Measurements from ENCODE around the gene KCNC1. TPM values are rescaled to one million over a fixed set of nuclear protein-coding genes. Genes with fewer than 3 reads are reported as not detected.

Gene KCNC1
- total RNA-seq, 1 experiment from 2014 or later = 0.04 TPM

- Histone ChIP-seq H4K20me1 (ENCODE audit: control insufficient read depth, insufficient read depth, insufficient read length) (no peaks in the 10 kb centered on the region), H3K23ac (ENCODE audit: insufficient read length, low read depth, low read length) (no peak overlapping the region), H3K79me2 (ENCODE audit: insufficient read depth, low read length) (0 out of 2 replicates have a peak, but pooled peaks cover 1% of the 10 kb centered on the region), H2AK5ac (ENCODE audit: insufficient read length, low read length) (no peak overlapping the region), H3K4me1 (ENCODE audit: insufficient read depth, low read length) (no peaks in the 10 kb centered on the region), H4K5ac (ENCODE audit: insufficient read length, low read depth, low read length) (no peak overlapping the region), H3T11ph (ENCODE audit: low read length) (no peak overlapping the region), H3K27me3 (ENCODE audit: insufficient read depth, low read length) (peaks cover 19% of the 10 kb centered on the region), H3K79me1 (ENCODE audit: insufficient read depth, low read depth, low read length, poor library complexity, severe bottlenecking) (no peaks in the 10 kb centered on the region), H2BK120ac (ENCODE audit: low read depth, low read length, poor library complexity, severe bottlenecking) (no peak overlapping the region), H3K9ac (ENCODE audit: extremely low read depth, insufficient read length, low read length) (no peak overlapping the region), H3K14ac (ENCODE audit: insufficient read depth, low read length) (no peak overlapping the region), H2BK20ac (ENCODE audit: low read depth, low read length, poor library complexity, severe bottlenecking) (no peak overlapping the region), H4K8ac (replicated peaks; ENCODE audit: insufficient read length, low read depth, low read length) (no peak overlapping the region), H2BK5ac (ENCODE audit: insufficient read length, low read length) (no peak overlapping the region), H2BK15ac (ENCODE audit: low read depth, low read length) (no peak overlapping the region; the same call in 1 of the 2 replicates), H2BK12ac (ENCODE audit: insufficient read length, low read depth, low read length) (no peak overlapping the region), H3K23me2 (ENCODE audit: insufficient read length, low read depth, low read length, poor library complexity, severe bottlenecking) (peaks cover 4% of the 10 kb centered on the region), H3K9me3 (ENCODE audit: control insufficient read depth, low read depth, low read length) (no peaks in the 10 kb centered on the region), H2AFZ (ENCODE audit: low read length) (no peak overlapping the region), H3K18ac (ENCODE audit: insufficient read length, low read depth, low read length) (peak overlapping the region; percentile 27), H3K27ac (ENCODE audit: insufficient read length, low read depth, low read length) (no peak overlapping the region), H3K4ac (ENCODE audit: low read depth, low read length) (no peak overlapping the region), H3K4me2 (ENCODE audit: insufficient read depth, insufficient read length, low read length) (peak overlapping the region; percentile 37), H4K91ac (ENCODE audit: insufficient read length, low read depth, low read length) (no peak overlapping the region), H3K56ac (ENCODE audit: insufficient read length, low read depth, low read length) (no peak overlapping the region)
- Mint-ChIP-seq H3K36me3 (ENCODE audit: insufficient read depth in 1 of 3, low read depth in 3 of 3) (no peaks in the 10 kb centered on the region), H3K4me3 (peak overlapping the region; percentile 46 to 80), H3K27me3 (ENCODE audit: low read depth) (peaks cover 69% of the 10 kb centered on the region), H3K27ac (no peak overlapping the region), H3K9me3 (no peaks in the 10 kb centered on the region), H3K4me1 (peaks cover 0 to 17% of the 10 kb centered on the region in 2 experiments; a peak in 3 of 4 replicates)
- no peak for TF ChIP-seq CTCF (conservative IDR thresholded peaks at IDR 0.05)
- no CpG with 5 or more reads among the region's 68 CpGs for WGBS (ENCODE audit: extremely low coverage, insufficient read length, low lambda C conversion rate)
- DNase-seq = no peak
Observed at GRCh38 chr11:17695454-17696441, 38.8 kb upstream of the KCNC1 start.
